Amniotic stem cell (primary cell): ENCODE measurements around the gene CHRNA4.

ENCODE experiments used
- DNase-seq: peaks from one replicate; lab custom pipeline; 2025; lab: John Stamatoyannopoulos, UW

The CHRNA4 gene

DNA sequence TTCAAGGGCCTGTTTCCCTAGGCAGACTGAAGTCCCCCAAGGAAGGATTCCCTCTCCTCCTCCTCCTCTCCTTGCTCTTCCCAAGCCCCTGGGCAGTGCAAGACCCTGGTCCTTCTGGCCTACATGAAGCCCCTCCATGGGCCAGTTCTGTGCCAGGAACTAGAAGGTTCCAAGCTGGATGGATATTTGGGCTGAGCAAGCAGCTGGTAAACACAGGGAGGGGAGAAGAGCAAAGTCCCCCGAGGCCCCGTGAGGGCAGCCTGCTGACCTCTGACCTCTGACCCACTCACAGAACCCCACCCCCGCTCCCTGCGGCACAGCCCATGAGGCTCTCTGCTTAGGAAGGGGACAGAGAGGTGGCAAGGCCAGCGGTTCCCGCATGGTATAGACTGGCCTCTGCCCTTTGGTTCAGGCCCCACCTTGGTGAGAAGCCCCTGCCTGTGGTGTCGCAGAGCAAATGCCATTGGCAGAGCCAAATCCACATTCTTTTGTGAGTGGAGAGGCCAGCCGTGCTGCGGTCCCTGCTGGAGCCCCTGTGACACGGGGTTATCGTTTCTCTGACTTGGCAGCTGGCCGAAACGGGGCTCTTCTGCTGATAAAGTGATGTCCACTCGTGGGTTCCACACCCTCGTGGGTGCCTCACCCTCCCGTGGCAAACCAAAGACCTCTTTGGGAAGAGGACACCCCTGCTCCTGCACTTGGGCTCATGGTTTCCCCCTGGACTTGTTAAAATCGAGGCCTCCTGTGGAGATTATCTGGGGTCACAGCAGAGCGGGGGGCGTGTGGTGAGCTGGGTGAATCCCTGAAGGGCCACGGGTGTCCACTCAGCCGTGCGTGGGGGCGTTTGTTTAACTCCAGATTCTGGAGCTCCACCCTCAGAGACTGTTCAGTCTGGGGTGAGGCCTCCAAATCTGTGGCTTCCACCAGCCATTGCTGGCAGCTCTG lies 2.1 kb upstream of the CHRNA4 start:
- DNase-seq = no peak

DNA sequence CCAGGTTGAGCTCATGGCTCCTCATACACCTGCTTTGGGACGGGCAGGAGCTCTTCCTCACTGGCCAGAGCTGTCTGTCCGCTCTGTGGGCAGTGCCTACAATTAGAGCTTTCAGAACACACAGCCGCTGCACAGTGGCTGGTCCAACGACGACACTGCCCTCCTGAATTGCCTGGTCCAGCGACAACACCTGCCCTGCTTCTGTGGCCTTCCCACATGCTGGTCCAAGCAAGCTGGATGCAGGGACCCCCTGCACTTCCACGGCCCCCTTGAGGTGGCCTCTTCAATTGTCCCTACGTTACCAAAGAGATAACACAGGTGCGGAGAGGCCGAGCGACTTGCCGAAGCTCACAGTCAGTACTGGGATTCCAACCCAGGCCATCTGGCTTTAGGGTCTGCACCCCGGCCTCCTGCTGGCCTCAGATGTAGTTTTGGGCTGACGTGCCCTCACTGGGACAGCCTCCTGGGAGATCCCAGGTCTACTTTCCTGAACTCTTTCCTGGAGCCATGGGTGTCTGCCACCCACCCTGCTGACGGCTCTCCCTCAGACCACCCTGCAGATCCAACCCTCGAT lies 1.4 kb upstream of the CHRNA4 start:
- DNase-seq = no peak

DNA sequence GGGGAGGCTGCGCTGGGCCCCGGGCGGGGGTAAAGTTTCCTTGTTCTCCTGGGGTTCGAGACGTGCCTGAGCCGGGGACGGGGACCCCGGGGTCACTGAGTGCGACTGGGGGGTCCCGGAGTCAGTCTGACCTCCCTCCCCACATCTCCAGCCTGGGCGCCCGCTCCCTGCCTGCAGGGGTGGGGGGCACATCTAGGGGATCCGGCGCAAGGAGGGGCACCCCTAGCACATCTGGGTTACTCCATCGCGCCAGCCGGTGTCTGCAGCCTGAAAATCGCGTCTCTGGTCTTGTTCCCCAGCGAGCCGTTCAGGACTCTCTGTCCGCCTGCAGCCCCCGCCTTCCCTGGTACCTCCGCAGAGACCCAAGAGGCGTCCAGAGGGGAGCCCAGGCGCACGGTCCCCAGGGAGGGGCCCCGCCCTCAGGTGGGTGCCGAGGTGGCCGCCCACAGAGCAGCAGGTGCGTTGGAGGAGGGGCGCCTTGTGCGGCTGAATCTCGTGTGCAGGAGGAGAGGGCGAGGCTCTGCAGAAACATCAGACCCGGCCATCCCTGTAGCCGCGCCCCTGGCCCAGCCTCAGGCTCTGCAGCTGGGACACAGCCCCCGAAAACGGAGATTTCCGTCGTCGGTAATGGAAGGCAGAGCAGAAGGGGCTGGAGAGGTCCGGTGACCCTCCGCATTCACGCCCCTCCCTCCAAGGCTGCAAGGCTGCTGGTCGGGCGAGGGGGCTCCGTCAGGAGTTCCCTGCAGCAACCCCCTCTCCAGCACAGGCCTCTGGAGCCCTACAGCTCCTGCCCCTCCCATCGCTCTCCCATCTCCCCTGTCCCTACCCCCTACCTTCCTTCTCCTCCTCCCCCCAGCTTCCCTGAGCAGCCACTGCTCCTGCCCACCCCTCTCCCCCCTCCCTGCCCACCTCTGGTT lies 628 bp upstream of the CHRNA4 start:
- DNase-seq = no peak

DNA sequence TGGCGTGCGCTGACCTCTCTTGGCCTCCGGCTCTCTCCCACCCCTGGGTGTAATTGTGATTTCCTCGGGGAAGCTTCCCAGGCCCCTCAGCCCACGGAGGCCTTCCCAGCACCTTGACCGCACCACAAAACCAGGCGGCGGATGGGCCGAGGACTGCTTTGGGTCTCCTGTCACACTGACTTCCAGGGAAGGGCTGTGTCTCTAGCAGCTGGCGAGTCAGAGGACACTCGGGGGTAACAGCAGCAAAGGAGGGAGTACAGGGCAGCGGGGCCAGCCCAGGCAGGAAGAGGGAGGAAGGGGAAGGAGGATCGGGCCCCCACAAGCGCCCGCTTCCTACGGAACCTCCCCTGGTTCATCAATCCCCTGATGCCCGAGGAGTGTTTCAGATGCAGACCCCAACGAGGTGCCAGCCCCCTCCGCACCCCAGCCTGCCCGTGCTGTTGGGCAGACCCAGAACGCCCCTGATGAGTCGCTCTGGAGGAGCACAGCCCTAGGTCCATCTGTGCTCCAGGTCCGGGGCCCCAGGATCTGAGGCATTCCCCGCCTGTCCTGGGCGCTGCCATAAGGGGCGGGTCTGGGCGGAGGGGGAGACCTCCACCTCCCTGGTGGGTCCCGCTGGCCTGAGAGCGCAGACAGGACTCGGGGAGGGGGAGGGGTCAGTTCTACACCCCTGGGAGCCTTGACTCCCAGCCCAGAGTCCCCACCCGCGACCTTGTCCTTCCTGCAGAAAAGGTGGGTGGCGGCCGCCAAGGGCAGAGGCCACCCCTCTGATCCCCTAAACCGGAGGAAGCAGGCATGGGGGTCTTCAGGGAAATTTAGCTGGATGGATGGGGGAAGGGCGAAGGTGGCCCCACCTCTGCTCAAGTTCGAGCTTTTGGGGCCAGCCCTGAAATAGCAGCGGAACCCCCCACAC lies 956 bp downstream of the CHRNA4 start:
- no peak for DNase-seq

DNA sequence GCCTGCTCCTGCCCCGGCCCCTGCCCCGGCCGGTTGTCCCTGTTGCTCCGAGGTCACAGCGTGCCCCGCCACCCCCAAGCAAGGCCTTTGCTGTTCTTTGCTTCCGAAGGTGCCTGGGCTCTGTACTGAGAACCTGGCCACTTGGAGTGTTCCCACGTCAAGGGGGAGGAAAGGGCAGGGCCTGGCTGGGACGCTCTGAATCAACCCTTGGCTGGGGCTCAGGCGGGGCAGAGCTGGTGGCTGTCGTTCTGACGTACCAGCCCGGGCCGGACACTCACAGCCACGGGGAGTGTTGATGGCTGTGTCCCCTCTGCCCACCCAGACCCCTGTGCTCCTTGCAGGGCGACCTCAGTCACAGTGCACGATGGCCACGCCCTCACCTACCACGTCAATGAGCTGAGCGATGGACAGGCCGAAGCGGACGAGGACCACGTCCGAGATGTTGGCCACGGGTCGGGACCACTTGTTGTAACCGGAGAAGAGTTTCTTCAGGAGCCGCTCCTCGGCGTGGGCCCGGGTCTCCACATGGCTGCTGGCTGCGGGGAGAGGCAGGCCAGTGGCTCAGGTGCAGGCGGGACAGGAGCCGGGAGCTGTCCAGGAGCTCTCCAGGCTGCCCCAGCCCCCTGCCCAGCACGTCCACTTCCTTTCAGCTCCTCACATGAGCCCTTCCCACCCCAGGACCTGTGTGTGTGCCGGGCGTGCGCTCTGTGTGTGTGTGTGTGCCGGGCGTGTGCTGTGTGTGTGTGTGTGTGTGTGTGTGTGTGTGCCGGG lies 1.8 kb downstream of the CHRNA4 start:
- no peak for DNase-seq

DNA sequence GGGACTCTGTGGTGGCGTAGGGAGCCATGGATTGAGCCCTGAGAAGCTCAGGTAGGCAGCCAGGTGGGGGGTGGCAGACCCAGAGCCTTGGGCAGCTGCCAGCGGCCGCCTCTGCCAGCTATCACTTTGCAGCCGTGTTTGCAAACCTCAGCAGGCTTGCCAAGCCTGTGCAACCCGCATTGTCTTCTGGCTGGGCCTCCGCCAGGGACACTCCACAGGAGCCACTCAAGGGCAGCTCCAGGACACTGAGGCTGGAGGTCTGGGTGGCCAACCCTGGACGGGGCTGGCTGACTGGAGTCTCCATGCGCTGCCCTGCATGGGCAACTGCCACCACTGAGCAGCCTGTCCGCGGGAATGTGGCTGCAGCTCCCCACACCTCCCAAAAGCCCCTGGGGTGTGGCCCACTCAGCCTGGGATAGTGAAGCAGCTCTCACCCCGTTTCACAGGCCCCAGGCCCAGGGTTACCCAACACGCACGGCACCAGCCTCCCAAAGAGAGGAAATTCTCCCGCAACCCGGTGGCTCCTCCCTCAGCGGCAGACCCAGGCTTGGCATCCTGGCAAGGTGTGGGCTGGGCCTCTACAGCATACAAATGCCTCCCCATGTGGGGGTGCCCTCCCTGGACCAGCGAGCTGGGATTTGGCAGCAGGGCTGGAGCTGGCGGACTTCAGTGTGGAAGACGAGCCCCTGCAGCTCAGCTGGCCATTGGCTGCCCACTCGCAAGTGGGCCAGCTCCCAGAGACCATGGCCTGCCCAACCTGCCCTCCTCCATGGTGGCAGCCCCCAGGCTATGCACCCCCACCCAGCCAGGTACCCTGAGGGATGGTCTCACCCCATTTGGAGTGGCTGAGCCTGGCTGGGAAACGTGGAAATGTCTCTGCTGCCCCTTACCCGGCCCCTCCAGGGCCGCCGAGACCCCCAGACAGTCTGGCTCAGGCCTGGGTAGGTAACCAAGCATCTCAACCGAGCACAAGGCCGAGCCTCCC lies 2.9 kb downstream of the CHRNA4 start:
- no peak for DNase-seq

DNA sequence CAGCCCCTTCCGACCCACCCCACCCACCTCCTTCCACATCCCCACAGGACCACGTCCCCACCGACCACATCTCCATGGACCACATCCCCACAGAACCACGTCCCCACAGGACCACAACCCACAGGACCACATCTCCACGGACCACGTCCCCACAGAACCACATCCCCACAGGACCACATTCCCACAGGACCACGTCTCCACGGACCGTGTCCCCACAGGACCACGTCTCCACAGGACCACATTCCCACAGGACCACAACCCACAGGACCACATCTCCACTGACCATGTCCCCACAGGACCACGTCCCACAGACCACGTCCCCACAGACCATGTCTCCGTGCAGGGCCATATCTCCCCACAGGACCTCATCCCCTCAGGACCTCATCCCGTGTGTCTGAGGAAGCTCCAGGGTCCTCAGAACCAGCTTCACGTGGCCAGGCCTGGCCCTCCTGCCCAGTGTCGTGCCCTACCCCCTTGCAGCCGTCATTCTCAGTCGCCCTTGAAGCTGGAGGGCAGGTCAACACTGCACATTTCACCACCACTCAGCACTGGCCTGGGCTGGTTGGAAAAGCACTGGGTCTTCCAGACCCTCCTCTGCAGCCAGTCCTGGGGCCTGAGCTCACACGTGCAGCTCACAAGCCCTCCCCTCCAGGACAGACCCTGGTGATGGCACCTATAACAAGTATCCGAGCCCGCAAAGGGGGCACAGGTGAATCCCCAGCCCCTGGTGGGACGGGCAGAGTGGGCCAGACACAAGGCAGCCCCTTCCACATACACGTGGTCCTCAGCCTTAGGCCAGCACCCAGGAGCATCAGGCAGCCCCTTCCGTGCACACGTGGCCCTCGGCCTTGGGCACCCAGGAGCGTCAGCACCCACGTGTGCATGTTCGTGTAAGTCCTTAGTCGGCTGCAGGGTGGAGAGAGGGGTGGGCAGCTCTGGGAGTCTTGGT lies 3.9 kb downstream of the CHRNA4 start:
- no peak for DNase-seq

DNA sequence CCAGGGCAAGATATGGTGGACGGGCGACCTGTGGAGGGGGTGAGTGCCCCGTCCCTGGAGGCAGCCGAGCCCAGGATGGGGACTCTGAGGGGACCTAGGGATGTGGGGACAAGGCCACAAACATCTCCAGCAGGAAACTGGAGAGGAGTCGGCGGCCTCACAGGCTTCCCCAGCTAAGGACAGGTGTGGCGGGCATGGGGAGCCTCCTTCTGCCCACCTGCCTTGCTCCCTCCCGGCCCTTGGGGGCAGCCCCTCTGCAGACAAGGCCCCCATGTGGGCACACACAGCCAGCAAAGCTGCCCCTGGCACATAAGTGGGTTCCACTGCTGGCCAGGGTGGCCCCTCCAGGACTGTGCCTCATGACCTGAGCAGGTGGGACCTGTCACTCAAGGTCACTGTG lies 4.6 kb downstream of the CHRNA4 start:
- DNase-seq = no peak

DNA sequence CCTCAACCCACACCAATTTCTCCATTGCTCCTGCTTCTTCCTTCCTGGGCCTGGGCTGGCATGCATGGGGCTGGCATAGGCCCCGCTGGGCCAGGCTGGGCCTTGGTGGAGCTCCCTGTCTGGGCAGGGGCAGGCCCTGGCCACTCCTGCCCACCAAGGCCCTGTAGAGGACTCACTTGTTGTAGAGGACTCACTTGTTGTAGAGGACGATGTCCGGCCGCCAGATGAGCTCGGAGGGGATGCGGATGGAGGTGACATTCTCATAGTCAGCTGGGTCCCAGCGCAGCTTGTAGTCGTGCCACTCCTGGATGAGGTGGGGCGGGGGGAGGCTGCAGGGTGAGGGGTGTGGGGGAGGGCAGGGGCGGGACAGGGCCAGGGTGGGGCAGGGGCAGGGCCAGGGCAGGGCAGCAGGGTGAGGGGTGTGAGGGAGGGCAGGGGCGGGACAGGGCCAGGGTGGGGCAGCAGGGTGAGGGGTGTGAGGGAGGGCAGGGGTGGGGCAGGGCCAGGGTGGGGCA lies 5.3 kb downstream of the CHRNA4 start:
- DNase-seq = no peak

DNA sequence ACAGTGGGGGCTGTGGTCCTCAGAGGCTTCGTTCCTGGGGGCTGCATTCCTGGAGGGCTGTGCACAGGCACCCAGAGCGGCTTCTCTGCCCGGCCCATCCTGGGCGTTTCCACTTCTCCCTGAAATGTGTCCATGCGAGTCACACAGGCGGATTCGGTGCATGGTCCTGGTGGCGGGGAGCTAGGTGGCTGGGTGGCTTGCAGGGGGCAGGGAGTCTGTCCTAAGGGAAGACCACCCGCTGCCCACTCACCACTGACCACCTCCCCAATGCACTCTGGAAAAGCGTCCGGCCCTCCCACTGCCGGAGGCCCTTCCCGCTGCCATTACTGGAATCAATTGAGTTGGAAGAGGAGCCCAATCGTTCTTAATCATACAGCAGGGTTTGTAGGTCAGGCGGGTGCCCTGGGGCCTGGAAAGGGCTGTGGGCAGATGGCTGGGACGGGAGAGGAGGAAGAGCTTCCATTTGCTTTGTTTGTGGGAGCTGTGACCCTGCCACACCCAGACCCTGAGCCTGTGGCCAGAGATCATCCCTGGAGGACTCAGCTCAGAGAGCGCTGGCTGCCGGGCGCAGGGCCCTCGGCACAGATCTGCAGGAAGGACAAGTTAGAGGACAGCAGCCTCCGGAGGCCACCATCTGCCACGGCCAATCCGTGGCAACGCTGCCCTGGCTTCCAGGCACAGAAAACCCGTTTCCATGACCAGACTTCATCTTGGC lies 6.4 kb downstream of the CHRNA4 start:
- DNase-seq = no peak

DNA sequence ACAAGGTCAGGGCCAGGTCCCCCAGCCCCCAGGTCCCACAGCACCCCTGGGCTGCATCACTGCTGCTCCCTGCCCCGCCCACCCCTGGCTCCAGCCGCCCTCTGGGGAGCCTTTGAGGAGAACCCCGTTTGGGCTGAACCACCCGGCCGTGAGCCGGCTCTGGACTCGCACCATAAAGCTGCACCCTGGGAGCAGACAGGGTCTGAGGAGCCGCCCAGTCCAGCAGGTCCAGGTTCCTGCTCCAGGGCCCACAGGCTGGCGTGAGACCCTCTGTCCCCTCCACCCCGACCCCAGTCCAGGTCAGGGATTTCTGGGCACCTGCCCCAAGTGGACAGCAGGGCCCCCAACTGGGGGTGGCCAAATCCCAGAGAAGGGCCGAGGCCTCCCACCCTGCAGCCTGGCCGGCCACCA lies 8.3 kb downstream of the CHRNA4 start:
- DNase-seq = no peak

DNA sequence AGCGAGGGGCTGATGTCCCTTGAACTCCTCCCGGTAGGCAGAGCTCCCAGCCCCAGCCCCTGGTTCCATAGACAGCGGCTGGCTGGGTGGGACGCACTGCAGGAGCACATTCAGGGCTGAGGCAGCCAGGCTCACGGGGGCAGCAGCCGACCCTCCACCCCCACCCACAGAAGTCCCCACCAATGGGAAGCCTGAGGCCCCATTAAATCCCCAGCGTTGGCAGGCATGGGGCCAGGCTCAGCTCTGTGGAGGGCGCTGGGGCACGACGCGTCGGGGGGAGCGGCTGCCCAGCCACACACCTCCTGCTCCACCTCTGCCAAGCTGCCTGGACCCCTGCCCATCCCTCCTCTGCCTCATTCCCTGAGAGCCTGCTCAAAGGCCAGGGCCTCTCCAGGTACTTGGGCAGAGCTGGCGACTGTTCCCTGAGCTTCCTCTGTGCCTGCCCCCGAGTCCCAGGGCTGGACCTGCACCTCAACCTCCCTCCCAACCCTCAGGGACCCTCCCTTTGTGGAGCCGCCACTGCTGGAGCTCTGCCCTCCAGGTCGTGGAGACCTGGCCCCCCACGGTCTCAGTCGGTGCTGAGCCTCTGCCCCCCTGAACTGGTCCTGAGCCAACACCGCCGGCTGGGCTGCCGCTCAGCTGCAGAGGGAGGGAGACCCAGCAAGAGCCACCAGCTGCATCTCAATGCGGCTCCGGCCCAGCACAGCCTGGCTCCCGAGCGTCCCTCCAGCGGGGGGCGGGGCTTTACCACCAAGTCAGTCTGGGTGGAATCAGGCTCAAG lies 9.1 kb downstream of the CHRNA4 start:
- DNase-seq = no peak

DNA sequence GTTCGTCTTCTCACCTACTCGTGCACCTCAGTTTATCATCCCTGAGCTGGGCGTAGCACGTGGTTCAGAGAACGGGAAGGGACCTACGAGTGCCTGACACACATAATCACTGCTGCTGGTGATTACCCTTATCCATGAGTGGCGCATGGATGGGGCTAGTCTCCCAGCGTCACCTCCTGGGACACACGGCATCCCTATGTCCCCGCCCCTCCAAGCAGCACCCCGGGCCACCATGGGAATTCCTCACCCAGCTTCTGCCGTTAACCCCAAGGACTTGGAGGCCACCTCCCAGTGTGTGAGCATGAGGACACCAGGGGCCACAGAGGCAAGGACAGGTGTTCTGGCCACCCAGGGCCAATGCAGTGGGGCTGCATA lies 9.8 kb downstream of the CHRNA4 start:
- no peak for DNase-seq

DNA sequence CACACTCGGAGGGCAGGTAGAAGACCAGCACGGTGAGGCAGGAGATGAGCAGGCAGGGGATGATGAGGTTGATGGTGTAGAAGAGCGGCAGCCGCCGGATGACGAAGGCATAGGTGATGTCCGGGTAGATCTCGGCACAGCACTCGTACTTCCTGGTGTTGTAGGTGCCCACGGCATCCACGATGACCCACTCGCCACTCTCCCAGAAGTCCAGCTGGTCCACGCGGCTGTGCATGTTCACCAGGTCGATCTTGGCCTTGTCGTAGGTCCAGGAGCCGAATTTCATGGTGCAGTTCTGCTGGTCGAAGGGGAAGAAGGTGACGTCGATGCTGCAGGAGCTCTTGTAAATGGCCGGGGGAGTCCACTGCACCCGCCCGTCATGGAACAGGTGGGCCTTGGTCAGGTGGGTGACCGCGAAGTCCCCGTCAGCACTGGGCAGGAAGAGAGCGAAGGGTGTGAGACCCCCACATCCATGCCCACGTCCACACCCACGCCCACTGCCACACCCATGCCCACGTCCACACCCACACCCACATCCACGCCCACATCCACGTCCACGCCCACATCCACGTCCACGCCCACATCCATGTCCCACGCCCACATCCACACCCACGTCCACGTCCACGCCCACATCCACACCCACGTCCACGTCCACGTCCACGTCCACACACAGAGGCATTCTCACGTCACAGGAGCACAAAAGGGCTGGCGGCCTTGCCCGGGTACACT lies 10.4 kb downstream of the CHRNA4 start:
- no peak for DNase-seq

DNA sequence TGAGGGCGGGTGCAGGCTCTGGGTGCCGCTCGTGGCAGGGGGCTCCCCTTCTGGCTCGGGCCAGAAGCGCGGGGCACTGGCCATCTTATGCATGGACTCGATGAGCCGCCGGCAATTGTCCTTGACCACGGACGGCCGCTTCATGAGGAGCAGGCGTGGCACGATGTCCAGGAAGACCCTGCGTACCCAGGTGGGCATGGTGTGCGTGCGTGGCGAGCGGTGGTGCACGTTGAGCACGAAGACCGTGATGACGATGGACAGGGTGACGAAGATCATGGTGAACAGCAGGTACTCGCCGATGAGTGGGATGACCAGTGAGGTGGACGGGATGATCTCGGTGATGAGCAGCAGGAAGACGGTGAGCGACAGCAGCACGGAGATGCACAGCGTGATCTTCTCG lies 11.0 kb downstream of the CHRNA4 start:
- DNase-seq = no peak

DNA sequence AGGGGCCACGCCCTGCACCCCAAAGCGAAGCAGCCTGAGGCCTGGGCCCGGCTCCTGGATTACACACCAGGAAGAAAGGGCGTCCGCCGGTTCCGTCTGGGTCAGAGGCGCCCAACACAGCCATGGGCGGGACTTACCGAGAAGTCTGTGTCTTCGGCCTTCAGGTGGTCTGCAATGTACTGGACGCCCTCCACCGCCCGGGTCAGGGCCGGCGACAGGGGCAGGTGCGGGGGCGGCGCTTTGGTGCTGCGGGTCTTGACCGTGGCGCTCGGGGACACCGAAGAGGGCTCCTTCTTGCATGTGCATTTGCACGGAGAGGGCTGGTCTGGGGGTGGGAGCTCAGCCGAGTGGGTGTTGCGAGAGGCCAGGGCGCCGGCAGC lies 11.6 kb downstream of the CHRNA4 start:
- DNase-seq = no peak
